ENCODE measurements around the gene NADSYN1. TPM values are rescaled to one million over a fixed set of nuclear protein-coding genes. Genes with fewer than 3 reads are reported as not detected.

The NADSYN1 gene
- total and polyA plus RNA-seq, 4 donors, result 62.8 to 79.3 (median 65.0) TPM

DNA sequence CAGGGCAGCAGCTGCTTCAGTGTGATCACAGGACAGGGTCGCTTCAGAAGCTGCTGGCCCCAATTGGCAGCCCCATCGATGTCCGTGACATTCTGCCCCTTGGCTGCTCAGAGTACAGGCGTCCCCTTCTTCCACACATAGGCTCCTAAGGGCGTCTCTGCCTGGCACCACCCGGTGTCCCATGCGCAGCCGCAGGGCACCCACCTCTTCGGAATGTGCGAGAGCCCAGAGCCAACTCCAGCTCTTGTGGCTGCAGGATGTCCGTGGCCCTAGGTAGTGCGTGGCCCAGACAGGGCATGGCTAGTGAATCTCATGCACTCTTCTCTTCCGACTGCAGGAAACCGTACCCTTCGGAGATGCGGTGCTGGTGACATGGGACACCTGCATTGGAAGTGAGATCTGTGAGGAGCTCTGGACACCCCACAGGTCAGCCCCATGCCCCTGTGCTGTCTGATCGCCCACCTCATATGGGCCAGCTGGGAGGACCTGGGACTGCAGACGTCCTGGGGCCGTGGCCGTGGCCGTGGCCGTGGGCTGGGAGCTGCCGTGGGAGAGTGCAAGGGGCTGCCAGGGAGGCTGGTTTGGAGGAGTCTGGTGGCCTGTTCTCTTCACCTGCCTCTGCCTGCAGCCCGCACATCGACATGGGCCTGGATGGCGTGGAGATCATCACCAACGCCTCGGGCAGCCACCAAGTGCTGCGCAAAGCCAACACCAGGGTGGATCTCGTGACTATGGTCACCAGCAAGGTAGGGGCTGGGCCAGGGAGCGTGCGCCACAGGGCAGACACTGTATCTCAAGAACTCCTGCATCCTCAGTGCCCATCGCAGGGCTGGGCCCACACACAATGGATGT, 20.2 kb downstream of the NADSYN1 start:
- no peaks in the 10 kb centered on the region for H3K27me3 ChIP-seq (ENCODE audit: control insufficient read depth in 3 of 3, insufficient read depth in 3 of 3, low read length in 2 of 3)
- no peak for DNase-seq
- peaks cover 6 to 57% (median 17%) of the 10 kb centered on the region in 4 donors for H3K36me3 ChIP-seq (ENCODE audit: control insufficient read depth in 4 of 4, insufficient read depth in 4 of 4, low read length in 4 of 4)
- ATAC-seq (ENCODE audit: insufficient read depth, low FRiP score), result no peak
- no peak for TF ChIP-seq CTCF (IDR thresholded peaks at IDR 0.05; ENCODE audit: control extremely low read depth, extremely low read depth)
- WGBS, 2 donors, result 91 to 98% methylated on average over 33 of the region's 33 CpGs
- H3K9me3 ChIP-seq (ENCODE audit: control insufficient read depth in 4 of 4, insufficient read depth in 3 of 4, low read length in 3 of 4), result no peaks in the 10 kb centered on the region
- H3K27ac ChIP-seq (ENCODE audit: low read depth in 1 of 2, low read length in 1 of 2), result no peak overlapping the region
- H3K9ac ChIP-seq (ENCODE audit: insufficient read depth in 1 of 2, low read length in 2 of 2), result no peak overlapping the region
- H3K4me3 ChIP-seq, result no peak overlapping the region
- no peaks in the 10 kb centered on the region for H3K4me1 ChIP-seq (ENCODE audit: control insufficient read depth in 5 of 5, insufficient read depth in 5 of 5, low read length in 5 of 5)

DNA sequence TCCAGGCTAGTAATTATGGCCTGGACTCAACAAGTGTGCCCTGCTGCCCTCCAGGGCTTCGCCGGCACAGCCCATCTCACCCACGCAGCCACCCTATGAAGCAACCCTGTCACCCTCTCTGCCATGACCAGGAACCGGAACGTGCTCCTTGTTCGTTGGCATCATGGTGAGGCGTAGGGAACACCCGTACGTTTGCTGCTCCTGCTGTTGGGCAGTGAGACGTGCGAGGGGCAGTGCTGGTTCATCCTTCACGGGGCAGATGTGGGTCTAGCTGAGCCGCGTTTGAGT, 20.7 kb downstream of the NADSYN1 start:
- 98 to 100% methylated on average over 14 of the region's 14 CpGs for whole genome bisulfite sequencing, 2 donors
- H3K4me1 ChIP-seq (ENCODE audit: control insufficient read depth in 5 of 5, insufficient read depth in 5 of 5, low read length in 5 of 5), result no peaks in the 10 kb centered on the region
- H3K27ac ChIP-seq (ENCODE audit: low read depth in 1 of 2, low read length in 1 of 2), result no peak overlapping the region
- no peak overlapping the region for H3K4me3 ChIP-seq
- peaks cover 7 to 63% (median 17%) of the 10 kb centered on the region in 4 donors for H3K36me3 ChIP-seq (ENCODE audit: control insufficient read depth in 4 of 4, insufficient read depth in 4 of 4, low read length in 4 of 4)
- H3K9ac ChIP-seq (ENCODE audit: insufficient read depth in 1 of 2, low read length in 2 of 2), result no peak overlapping the region
- no peak for TF ChIP-seq CTCF (IDR thresholded peaks at IDR 0.05; ENCODE audit: control extremely low read depth, extremely low read depth)
- H3K27me3 ChIP-seq (ENCODE audit: control insufficient read depth in 3 of 3, insufficient read depth in 3 of 3, low read length in 2 of 3), result no peaks in the 10 kb centered on the region
- H3K9me3 ChIP-seq (ENCODE audit: control insufficient read depth in 4 of 4, insufficient read depth in 3 of 4, low read length in 3 of 4), result no peaks in the 10 kb centered on the region
- DNase-seq (no peak), ATAC-seq (ENCODE audit: insufficient read depth, low FRiP score) (no peak)

GRCh38 chr11:71474141-71474770, 21.3 kb downstream of the NADSYN1 start:
- DNase-seq (no peak), ATAC-seq (ENCODE audit: insufficient read depth, low FRiP score) (no peak)
- no peaks in the 10 kb centered on the region for H3K27me3 ChIP-seq (ENCODE audit: control insufficient read depth in 3 of 3, insufficient read depth in 3 of 3, low read length in 2 of 3)
- H3K9me3 ChIP-seq (ENCODE audit: control insufficient read depth in 4 of 4, insufficient read depth in 3 of 4, low read length in 3 of 4), result no peaks in the 10 kb centered on the region
- no peak overlapping the region for H3K27ac ChIP-seq (ENCODE audit: low read depth in 1 of 2, low read length in 1 of 2)
- peaks cover 9 to 66% (median 17%) of the 10 kb centered on the region in 4 donors for H3K36me3 ChIP-seq (ENCODE audit: control insufficient read depth in 4 of 4, insufficient read depth in 4 of 4, low read length in 4 of 4)
- no peaks in the 10 kb centered on the region for H3K4me1 ChIP-seq (ENCODE audit: control insufficient read depth in 5 of 5, insufficient read depth in 5 of 5, low read length in 5 of 5)
- H3K9ac ChIP-seq (ENCODE audit: insufficient read depth in 1 of 2, low read length in 2 of 2), result no peak overlapping the region
- no peak overlapping the region for H3K4me3 ChIP-seq
- TF ChIP-seq CTCF (IDR thresholded peaks at IDR 0.05; ENCODE audit: control extremely low read depth, extremely low read depth), result no peak
- 95 to 97% methylated on average over 27 of the region's 27 CpGs for WGBS, 2 donors

Measured in lung (tissue), 12 donors.